Neural progenitor cell (in vitro differentiated cells): ENCODE data around the gene MRPL51.

Experiments used
- EZH2 ChIP-seq: fragments of 200-600 bp; sonication (generic); IDR thresholded peaks from 2 replicates; pipeline ENCODE4 v1.6.1; 2017; ENCODE audit warnings: antibody characterized with exemption, mild to moderate bottlenecking, moderate library complexity
- EZH2phosphoT487 ChIP-seq: fragments of 200-600 bp; sonication (generic); IDR thresholded peaks from 2 replicates; pipeline ENCODE4 v1.6.1; 2017; ENCODE audit warnings: antibody characterized with exemption
- TF ChIP-seq, protein P1 (sequence below): fragments of 200-600 bp; sonication (generic); IDR thresholded peaks from 2 replicates; pipeline ENCODE4 v1.5.1; 2017; ENCODE audit warnings: antibody characterized with exemption, mild to moderate bottlenecking

DNA sequence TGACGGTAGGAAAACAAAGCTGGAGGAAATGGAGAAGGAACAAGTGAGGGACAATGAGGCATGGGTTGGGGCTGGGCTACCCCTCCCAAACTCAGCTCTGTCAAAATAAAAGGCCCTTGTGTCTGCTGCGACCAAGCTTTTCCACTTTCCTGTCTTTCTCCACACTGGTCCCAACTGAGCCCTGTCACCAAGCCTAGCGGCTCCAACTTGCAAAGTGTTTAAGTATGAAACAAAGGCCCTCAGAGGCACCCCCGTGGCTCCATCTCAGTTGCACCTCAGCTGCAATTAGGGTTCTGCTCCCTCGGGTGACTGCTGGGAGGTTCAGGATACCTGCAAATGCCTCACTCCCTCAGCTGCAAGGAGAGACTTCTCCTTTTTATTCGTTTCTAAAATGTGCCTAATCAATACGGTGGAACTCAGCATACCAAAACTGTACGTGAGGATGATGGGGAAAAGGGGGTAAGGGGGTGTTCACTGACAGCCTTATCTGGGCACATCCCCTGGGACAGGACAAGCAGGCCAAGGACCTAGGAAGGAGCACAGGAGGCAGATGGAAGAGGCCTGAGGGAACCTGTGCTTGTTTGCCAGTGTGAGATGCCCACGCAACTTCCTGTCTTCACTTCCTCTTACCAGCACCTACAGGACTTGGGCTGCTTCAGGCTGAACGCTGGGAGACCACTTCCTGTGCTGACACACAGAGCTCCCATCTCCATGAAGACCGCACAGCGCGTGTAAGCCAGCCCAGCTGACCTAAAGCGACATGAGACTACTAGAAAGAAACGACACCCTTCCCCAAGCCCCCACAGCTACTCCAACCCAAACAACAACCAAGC is 31.4 kb downstream of the MRPL51 start:
- TF ChIP-seq EZH2phosphoT487 (no peak), EZH2 (no peak)
- TF ChIP-seq, protein P1, sequence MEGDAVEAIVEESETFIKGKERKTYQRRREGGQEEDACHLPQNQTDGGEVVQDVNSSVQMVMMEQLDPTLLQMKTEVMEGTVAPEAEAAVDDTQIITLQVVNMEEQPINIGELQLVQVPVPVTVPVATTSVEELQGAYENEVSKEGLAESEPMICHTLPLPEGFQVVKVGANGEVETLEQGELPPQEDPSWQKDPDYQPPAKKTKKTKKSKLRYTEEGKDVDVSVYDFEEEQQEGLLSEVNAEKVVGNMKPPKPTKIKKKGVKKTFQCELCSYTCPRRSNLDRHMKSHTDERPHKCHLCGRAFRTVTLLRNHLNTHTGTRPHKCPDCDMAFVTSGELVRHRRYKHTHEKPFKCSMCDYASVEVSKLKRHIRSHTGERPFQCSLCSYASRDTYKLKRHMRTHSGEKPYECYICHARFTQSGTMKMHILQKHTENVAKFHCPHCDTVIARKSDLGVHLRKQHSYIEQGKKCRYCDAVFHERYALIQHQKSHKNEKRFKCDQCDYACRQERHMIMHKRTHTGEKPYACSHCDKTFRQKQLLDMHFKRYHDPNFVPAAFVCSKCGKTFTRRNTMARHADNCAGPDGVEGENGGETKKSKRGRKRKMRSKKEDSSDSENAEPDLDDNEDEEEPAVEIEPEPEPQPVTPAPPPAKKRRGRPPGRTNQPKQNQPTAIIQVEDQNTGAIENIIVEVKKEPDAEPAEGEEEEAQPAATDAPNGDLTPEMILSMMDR, result no peak
